ENCODE results near the gene COQ9.

DNA sequence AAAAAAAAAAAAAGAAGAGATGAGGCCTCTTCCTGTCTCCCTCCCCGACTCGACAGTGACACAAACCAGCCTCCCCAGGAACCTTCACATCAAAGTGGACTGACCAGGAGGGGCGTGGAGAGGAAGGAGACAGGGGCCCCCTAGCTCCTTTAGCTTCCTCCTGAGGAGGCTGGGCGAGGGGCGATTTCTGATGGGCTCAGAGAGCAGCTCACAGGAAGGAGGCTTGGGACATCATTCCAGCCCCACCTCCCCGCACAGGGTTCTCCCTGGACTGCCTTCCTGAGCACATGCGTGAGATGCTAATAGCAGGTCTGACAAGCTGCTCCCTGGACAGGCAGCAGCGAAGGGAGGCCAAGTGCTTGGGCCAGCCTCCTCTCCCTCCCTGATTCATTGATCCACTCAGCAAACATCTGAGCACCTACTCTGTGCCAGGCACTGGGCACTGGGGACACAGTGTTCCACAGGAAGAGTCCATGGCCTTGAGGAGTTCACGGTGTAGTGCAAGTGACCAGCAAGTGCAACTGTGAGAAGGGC, 53.4 kb downstream of the COQ9 start:
- no peak for TF ChIP-seq YY1 (IDR thresholded peaks at IDR 0.05; ENCODE audit: low read depth)
- no peak for TF ChIP-seq CEBPB (IDR thresholded peaks at IDR 0.05)
- TF ChIP-seq, protein P1, sequence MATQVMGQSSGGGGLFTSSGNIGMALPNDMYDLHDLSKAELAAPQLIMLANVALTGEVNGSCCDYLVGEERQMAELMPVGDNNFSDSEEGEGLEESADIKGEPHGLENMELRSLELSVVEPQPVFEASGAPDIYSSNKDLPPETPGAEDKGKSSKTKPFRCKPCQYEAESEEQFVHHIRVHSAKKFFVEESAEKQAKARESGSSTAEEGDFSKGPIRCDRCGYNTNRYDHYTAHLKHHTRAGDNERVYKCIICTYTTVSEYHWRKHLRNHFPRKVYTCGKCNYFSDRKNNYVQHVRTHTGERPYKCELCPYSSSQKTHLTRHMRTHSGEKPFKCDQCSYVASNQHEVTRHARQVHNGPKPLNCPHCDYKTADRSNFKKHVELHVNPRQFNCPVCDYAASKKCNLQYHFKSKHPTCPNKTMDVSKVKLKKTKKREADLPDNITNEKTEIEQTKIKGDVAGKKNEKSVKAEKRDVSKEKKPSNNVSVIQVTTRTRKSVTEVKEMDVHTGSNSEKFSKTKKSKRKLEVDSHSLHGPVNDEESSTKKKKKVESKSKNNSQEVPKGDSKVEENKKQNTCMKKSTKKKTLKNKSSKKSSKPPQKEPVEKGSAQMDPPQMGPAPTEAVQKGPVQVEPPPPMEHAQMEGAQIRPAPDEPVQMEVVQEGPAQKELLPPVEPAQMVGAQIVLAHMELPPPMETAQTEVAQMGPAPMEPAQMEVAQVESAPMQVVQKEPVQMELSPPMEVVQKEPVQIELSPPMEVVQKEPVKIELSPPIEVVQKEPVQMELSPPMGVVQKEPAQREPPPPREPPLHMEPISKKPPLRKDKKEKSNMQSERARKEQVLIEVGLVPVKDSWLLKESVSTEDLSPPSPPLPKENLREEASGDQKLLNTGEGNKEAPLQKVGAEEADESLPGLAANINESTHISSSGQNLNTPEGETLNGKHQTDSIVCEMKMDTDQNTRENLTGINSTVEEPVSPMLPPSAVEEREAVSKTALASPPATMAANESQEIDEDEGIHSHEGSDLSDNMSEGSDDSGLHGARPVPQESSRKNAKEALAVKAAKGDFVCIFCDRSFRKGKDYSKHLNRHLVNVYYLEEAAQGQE (IDR thresholded peaks at IDR 0.05; ENCODE audit: low read depth) = no peak
- no peak for TF ChIP-seq FOXM1 (IDR thresholded peaks at IDR 0.05; ENCODE audit: borderline replicate concordance, low read depth)
- TF ChIP-seq EP300 (IDR thresholded peaks at IDR 0.05; ENCODE audit: borderline replicate concordance) = no peak
- TF ChIP-seq ZBTB7A (IDR thresholded peaks at IDR 0.05; ENCODE audit: low read depth) = no peak
- TF ChIP-seq RAD21 (IDR thresholded peaks at IDR 0.05; ENCODE audit: low read depth) = no peak
- no peak for TF ChIP-seq CREB1 (IDR thresholded peaks at IDR 0.05; ENCODE audit: low read depth)
- TF ChIP-seq, protein P2, sequence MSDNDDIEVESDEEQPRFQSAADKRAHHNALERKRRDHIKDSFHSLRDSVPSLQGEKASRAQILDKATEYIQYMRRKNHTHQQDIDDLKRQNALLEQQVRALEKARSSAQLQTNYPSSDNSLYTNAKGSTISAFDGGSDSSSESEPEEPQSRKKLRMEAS (IDR thresholded peaks at IDR 0.05) = no peak
- TF ChIP-seq NFIC (IDR thresholded peaks at IDR 0.05) = no peak
- TF ChIP-seq EGR1 (IDR thresholded peaks at IDR 0.05) = no peak
- TF ChIP-seq TAF1 (IDR thresholded peaks at IDR 0.05; ENCODE audit: low read depth) = no peak

Data from Ishikawa (cell line).